HEK293 (cell line): ENCODE data around the gene TLR2.

Experiments
- ATF2 ChIP-seq: fragments of 450-650 bp; formaldehyde crosslinking; IDR thresholded peaks from 2 replicates; pipeline ENCODE4 v1.5.1; 2016; ENCODE audit warnings: missing biosample characterization, missing genetic modification characterization, low read depth
- CTCF ChIP-seq: fragments of 450-650 bp; formaldehyde crosslinking; IDR thresholded peaks from 2 replicates; pipeline ENCODE4 v1.5.1; 2016; ENCODE audit warnings: missing biosample characterization, missing genetic modification characterization
- HOXA7 ChIP-seq: sonication (generic); formaldehyde crosslinking; IDR thresholded peaks from 2 replicates; pipeline ENCODE4 v1.8.1; 2022; ENCODE audit warnings: missing genetic modification reagents, borderline replicate concordance
- ZBTB8A ChIP-seq: fragments of 450-650 bp; formaldehyde crosslinking; IDR thresholded peaks from 2 replicates; pipeline ENCODE4 v1.5.1; 2016; ENCODE audit warnings: missing biosample characterization, missing genetic modification characterization
- ZNF169 ChIP-seq: fragments of 450-650 bp; formaldehyde crosslinking; IDR thresholded peaks from 2 replicates; pipeline ENCODE4 v1.5.1; 2016; ENCODE audit warnings: missing biosample characterization, missing genetic modification characterization
- ZNF362 ChIP-seq: fragments of 450-650 bp; formaldehyde crosslinking; IDR thresholded peaks from 2 replicates; pipeline ENCODE4 v1.5.1; 2016; ENCODE audit warnings: missing biosample characterization, missing genetic modification characterization
- ZSCAN16 ChIP-seq: fragments of 450-650 bp; formaldehyde crosslinking; IDR thresholded peaks from 2 replicates; pipeline ENCODE4 v1.5.1; 2016; ENCODE audit warnings: missing biosample characterization, missing genetic modification characterization

- TF ChIP-seq ZNF362 = no peak
- TF ChIP-seq ZBTB8A (tag by site-specific recombination) = no peak
- TF ChIP-seq ATF2 (tag by site-specific recombination) = no peak
- no peak for TF ChIP-seq CTCF
- TF ChIP-seq ZSCAN16 = no peak
- TF ChIP-seq ZNF169 (tag by site-specific recombination) = no peak
- TF ChIP-seq HOXA7 (CRISPR knock-in tag) = no peak
These were observed 57.5 kb downstream of the TLR2 start for GRCh38 chr4:153741541-153741940.
